GM21528 (cell line): Measurements from ENCODE around the gene CTSK.
"Not testable (repeated sequence)": the region's sequence is repeated elsewhere in the genome, so short reads cannot be mapped to it uniquely, and the experiment has no call there.

ENCODE experiments used
- ATAC-seq: cut with Tn5 transposase; IDR thresholded peaks from one replicate; pipeline ENCODE4 v1.9.1; 2021; ENCODE audit warnings: mild to moderate bottlenecking, moderate library complexity; ENCODE audit not compliant: unreplicated experiment, low FRiP score

The CTSK gene

GRCh38 chr1:150808121-150808520 is at the start of gene CTSK:
Gene CTSK, minus strand, starts transcription at chr1:150808260. Its CDS starts 1,455 bp downstream, at chr1:150806805.
- ATAC-seq = no peak

DNA sequence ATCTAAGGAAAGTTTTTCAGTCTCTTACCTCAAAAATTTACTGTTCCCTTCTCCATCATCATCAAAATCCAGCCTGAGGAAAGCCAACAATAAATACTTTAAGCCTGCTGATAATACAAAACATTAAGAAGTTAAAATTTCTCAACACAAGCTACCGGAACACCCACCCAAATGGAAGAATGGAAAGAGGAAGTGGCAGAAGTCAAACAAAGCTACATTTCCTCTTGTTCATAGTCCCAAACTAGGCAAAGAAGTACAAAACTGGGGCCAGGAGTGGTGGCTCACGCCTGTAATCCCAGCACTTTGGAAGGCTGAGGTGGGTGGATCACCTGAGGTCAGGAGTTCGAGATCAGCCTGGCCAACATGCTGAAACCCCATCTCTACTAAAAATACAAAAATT is 44.7 kb upstream of the CTSK start:
- not testable (repeated sequence) for ATAC-seq

- ATAC-seq = not testable (repeated sequence)
Observed at GRCh38 chr1:150850801-150851362, 42.8 kb upstream of the CTSK start.

DNA sequence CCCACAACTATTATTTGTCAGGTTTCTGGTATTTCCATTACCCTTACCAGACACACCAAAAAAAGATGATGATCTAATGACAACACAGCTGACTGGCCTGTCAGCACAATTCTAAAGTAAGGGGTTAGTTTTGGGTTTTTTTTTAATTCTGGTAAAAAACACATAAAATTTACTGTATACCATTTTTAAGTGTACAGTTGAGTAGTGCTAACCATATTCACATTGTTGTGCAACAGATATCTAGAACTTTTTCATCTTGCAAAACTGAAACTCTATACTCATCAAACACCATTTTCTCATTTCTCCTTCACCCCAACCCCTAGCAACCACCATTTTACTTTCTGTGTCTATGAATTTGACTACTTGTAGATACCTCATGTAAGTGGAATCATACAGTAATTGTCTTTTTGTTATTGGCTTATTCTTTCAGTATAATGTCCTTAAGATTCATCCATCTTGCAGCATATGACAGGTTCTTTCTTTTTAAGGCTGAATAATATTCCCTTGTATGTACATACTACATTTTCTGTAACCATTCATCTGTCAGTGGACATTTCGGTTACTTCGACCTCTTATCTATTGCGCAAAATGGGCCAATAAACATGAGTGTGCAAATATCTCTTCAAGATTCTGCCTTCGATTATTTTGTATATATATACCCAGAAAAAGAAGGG is 38.5 kb upstream of the CTSK start:
- no peak for ATAC-seq

DNA sequence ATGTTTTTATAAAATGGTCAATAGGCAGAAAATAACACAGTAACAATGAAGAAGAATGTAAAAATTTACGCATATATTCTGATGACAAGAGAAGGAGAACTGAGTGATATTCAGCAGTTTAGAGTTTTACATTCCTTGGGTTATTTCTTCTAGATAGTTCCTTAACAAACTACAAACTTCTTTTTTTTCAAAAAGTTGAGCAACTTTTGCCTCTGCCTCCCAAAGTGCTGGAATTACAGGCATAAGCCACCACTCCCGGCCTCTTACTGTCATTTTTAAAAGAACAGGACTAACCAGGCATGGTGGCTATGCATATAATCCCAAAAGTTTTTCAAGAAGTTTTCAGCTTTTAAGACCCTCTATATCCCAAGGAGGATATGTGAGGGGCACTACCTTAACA is 35.4 kb upstream of the CTSK start:
- ATAC-seq = no peak

DNA sequence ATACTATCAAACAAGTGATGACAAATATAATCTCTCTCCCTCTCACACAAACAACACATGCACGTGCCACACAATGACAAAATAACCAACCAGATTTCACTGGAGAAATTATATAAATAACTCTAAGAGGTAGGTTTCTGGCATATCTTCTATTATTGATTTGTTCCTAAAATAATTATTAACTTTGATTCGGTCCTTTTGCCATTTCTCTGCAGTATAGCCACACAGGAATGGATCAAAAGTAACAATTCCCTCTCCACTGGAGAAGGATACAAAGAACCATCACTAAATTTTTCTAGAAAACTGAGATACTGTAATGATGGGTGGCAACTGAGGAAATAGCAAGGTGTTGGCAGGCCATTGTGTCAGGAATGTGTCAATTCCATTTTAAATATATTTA is 34.9 kb upstream of the CTSK start:
- ATAC-seq = no peak

DNA sequence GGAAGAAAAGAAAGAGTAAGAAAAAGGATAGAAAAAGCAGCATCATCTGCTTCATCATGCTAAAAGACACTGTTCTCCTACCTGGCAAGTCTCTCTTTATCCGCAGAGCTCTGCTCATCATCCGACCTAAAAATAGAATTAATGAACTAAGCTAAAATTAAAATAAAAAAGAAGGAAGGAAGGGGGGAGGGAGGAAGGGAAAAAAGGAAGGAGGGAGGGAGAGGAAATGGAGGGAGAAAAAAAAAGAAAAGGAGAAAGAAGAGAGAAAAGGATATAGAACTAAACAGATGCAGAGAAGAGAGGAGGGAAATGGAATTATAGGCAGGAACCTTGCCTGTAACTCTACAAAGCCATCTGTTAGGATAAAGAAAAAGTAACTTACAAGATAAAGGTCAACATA is 34.3 kb upstream of the CTSK start:
- ATAC-seq = no peak

DNA sequence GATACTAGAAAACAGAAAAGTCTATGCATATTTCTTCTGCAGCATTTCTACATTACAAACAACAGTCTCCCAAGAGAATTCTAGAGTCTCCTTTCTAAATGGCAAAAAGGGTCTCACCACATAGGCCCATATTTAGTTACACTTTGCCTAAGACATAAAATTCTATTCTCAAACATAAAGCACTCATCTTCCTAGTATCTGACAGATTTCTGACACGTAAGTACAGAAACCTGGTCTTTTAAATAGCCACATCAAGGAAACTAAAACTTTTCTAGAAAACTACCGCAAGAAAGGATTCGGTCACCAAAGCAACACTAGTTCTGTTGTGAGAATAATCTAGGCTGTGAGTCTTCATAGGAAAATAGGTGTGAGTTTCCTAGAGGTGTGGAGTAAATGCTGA is 33.6 kb upstream of the CTSK start:
- ATAC-seq = no peak

DNA sequence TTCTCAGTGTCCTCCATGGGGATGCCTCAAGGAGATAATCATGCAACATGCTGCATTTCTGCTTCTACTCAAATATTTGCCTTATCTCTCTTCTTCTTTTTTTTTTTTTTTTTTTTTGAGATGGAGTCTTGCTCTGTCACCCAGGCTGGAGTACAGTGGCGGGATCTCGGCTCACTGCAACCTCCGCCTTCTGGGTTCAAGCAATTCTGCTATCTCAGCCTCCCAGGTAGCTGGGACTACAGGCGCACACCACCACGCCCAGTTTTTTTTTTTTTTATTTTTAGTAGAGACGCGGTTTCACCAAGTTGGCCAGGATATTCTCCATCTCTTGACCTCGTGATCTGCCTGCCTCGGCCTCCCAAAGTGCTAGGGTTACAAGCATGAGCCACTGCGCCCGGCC is 32.8 kb upstream of the CTSK start:
- not testable (repeated sequence) for ATAC-seq

DNA sequence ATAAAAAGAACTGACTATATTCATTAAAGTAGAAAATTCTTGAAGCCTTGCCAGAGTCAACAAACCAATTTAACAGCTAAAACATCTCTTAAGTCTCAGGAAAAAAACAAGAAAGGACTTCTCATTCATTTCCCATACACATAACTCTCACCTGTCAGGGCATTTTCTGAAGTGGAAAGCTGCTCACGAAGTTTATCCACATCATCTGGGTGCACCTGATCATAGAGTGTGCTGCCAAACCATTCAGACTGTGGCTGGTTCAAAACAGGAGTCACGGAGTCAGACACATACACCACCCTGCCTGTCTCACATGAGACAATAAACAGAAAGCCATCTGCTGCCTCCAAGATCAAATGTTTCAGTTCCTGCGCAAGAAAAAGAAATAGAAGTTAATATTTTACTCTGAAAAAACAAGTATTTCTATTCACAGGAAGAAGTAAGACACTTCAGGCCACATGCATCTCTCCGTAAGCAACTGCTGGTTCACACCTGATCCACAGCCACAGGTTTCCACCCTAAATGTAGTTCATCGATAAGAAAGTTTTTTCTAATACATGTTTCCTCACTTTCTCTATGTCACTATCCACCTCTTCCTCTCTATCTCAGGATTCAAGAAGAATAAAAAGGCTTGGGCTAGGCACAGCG is 28.2 kb upstream of the CTSK start:
- ATAC-seq = no peak

DNA sequence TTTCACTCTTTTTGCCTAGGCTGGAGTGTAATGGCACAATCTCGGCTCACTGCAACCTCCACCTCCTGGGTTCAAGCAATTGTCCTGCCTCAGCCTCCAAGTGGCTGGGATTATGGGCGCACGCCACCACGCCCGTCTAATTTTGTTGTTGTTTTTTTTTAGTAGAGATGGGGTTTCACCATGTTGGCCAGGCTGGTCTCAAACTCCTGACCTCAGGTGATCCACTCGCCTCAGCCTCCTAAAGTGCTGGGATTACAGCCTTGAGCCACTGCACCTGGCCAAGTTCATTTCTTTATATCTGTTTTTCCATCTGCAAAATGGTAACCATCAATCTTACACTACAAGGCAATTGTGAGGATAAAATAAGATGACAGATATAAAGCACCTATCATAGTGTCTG is 25.9 kb upstream of the CTSK start:
- not testable (repeated sequence) for ATAC-seq

- no peak for ATAC-seq
Observed at GRCh38 chr1:150832597-150832996, 24.5 kb upstream of the CTSK start.

GRCh38 chr1:150829751-150830150 is 21.7 kb upstream of the CTSK start:
- ATAC-seq = no peak

DNA sequence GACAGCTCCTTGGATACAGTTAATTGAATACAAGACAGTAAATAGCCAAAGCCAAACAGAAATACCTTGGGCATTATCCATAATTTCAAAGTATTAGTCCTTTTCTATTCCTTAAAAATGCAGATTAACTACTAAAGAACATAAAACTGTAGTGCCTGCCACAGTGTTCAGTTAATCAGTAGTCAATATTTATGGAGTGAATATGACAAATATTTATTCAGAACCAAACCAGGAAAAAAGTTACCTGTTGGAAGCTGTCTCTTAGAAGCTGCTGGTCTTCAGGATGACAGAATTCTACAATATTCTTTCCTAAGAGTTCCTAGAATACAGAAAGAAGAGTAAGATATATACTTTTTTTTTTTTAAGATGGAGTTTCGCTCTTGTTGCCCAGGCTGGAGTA is 18.2 kb upstream of the CTSK start:
- ATAC-seq = no peak

DNA sequence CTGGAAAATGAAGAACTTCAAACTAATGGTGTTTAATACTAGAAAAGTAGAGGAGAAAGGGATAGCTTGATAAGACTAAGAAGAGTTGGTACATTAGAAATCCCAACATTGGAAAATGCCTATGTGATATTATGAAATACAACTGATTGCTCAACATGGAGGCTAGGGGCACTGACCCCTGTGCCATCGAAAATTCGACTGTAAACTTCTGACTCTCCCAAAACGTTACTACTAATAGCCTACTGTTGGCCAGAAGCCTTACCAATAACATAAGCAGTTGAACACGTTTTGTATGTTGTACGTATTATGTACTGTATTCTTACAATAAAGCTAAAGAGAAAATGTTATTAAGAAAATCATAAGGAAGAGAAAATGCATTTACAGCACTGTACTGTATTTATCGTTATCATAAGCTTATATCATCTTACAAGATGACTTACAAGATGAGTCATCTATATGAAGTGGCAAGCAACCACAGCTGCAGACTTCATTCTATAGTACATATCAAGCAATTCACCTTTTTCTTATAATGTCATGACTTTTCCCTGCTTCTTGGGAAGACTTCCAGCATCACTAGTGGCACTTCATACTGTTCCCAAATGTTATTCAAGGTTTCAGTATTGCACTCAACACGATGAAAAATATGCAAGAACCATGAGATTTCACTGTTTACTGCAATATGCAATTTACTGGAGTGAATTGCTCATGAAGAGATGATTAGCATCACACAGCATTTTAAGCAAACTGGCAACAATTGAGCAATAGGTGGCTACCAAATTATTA is 12.9 kb upstream of the CTSK start:
- ATAC-seq = no peak

DNA sequence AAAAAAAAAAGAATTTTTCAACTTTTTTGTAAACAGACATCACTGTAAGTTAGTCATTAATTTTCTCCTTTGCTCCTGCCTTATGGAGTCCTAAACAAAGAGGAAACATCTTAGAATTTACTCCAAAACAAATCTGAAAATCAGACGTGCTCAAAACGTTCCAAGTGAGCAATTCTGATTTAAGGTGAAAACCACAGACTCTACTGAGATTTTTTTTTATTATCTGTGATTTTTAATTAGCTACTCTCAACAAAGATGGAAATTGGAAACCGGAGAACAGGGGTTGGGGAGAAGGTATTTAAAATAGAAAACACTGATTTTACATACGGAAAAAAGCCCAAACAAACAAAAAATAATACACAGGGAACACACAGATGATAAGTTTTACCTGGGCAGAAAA is 7.8 kb upstream of the CTSK start:
- ATAC-seq = no peak

DNA sequence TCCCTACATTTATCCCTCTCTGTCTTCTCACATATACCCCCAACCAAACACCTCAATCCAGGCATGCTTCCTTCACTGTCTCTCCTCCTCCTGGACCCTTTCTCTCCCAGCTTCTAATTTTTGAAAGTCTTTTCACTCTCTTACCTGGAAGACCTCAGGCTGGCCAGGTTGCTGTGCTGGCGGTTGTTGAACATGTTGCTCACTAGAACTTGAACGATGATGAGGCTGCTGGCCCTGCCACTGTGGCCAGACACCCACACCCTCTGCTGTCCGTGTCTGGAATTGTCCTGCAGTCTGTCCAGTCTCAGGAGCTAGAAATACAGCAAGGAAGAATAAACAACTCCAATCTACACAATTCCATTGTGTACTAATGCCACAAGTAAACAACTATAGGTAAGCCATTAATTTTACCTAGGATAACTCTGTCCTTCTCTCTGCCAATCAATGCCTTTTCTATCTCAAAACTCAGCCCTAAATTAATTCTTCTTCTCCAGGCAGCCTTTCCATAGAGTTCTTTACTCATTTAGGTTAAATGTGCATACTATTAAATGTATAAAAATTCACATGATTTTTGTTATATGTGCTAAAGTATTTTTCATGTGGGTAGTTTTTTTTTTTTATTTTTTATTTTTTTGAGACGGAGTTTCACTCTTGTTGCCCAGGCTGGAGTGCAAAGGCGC is 5.1 kb upstream of the CTSK start:
- ATAC-seq = no peak

DNA sequence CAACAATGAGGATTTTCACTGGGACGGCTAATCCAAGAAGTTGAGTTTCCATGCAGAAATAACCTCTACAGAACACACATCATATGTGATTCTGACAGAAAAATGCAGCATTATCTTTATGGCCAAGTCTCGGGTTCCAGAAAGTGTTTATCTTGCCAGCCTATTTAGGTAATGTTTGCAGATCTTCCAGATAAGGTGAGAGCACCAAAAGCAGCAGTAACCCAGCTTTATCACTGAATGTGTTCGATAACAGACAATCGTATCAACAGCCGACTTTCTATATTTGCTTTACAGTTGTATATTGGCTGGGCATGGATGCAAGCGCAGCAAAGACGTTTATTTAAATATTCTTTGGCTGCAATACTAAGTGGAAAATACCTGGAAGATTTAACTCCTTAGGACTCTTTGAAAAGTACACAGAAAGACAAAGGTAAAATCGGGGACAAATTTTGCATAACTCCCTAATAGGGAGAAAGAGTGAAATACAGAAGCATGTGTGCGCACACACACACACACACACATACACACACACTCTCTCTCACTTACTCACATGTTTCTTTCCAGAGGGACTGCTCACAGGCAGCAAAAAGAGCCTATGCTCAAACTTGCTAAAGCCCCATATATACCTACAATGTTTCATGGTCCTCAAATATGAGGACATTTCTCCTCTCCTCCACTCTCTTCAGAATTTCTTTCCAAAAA is 3.0 kb upstream of the CTSK start:
- no peak for ATAC-seq

DNA sequence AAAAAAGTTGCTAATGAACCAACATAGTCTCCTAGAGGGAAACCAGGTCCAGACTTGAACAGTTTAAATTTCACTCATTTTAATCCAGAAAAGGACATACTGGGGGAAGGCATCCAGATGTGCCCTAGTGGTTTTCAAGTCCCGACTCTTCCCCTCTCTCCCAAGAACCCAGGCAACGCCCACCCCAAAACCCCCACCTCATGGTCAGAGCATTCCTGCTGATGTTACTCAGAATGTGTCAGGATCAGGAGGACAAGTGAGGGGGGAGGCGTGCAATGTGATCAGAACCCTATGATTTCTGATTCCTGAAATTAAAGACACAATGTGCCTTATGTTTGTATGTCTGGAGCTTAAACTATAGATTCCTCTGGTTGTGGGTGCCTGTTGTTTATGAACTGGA is 1.6 kb upstream of the CTSK start:
- no peak for ATAC-seq

DNA sequence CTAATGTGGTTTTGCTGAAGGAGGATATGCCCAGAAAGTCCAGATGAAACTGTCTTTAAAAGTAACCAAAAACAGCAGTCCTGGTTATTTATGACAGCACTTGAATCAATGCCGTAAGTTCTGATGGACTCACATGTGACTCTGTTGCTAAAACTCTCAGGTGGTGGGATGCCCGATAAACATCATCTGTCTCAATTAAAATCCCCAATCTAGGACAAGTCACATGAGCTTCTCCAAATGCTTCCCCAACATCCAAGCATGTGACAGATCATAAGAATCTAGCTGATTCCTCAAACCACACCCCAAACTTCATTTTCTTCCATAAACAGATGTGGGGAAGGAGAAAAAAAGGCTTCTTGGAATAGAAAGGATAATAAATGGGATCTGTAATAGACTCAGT is 786 bp upstream of the CTSK start:
- no peak for ATAC-seq
